Mononuclear cell (primary cell): ENCODE measurements around the gene PYCARD. TPM values are rescaled to one million over a fixed set of nuclear protein-coding genes. Genes with fewer than 3 reads are reported as not detected.
"Not testable (repeated sequence)": the region's sequence is repeated elsewhere in the genome, so short reads cannot be mapped to it uniquely, and the experiment has no call there.

Experiments used
- H3K27me3 ChIP-seq: 2 replicates; pipeline ENCODE4 v1.6.0; 2011; ENCODE audit warnings: low read length, control low read depth; ENCODE audit not compliant: insufficient read depth
- H3K4me1 ChIP-seq: 2 replicates; pipeline ENCODE4 v1.5.1; 2011; ENCODE audit warnings: mild to moderate bottlenecking, low read length, control low read depth; ENCODE audit not compliant: insufficient read depth
- H3K4me3 ChIP-seq: 2 replicates; pipeline ENCODE4 v1.5.1; 2011; ENCODE audit warnings: mild to moderate bottlenecking, low read length, moderate library complexity
- H3K9me3 ChIP-seq: 2 replicates; pipeline ENCODE4 v1.5.1; 2011; ENCODE audit warnings: low read depth, mild to moderate bottlenecking, control low read depth, low read length
- total RNA-seq: library from RNA; depleted of rRNA; stranded (reverse); fragments of >200 nt; gene quantifications from one replicate; pipeline ENCODE4 v1.2.3, GENCODE V29; 2012

PYCARD gene
- total RNA-seq, 1 donor, result 93.3 TPM

DNA sequence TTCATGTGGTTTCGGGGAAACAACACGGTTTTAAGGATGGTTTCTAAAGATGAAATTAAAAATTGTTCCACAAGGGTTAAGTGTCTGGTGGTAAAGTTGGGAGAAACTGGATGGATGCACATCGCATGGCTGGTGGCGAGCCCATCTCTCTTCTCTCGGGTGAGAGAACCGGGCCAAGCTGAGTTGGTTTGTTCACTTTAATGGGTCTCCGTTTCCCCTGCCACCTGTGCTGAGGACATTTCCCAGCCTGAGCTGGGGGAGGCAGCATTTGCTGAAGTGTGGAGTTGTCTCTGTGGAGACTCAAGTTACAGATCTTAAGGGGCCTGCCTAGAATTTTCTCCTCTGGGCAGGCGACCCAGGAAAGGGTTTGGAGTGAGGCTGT is 14.8 kb downstream of the PYCARD start:
- no peak overlapping the region for H3K4me3 ChIP-seq
- H3K9me3 ChIP-seq, result no peaks in the 10 kb centered on the region
- H3K4me1 ChIP-seq, result peaks cover 60% of the 10 kb centered on the region
- no peaks in the 10 kb centered on the region for H3K27me3 ChIP-seq

DNA sequence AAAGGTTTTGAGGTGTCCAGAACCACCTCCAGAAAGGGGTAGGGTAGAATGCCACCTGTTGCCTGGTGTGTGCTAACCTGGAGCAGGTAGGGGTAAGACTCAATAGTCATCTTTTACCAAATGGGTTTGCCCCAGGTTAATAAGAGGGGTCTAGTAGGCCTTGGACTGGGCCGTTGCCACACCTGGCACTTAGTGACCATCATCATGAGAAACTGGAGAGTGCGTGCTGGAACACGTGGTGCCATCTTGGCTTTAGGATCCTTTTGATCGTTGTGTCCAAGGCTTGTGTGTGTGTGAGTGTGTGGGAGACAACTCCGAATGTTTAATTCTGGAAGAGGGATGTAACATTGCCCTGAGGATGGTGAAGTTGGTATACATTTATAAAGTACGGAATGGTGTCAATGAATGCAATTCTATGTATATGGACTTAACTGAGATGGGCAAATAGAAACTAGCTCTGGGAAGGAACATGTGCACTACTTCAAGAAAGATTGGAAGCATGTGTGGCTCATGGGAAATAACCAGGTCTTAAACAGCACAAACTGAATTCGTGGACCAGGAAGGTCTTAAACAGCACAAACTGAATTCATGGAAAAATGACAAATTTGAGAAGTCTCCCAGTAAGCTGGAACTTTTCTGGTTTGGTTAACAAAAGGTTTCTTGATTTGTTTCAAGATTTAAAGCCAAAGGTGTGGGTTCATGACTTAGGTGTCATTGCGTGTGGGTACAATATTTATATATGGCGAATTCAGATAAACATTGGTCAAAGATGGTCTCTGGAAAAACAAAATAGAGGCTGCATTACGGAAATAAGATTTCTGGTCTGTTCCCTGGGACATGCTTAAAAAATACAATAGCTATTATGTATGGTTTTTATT is 15.4 kb downstream of the PYCARD start:
- Histone ChIP-seq H3K4me3 (no peak overlapping the region), H3K9me3 (no peaks in the 10 kb centered on the region), H3K4me1 (peaks cover 66% of the 10 kb centered on the region), H3K27me3 (no peaks in the 10 kb centered on the region)

DNA sequence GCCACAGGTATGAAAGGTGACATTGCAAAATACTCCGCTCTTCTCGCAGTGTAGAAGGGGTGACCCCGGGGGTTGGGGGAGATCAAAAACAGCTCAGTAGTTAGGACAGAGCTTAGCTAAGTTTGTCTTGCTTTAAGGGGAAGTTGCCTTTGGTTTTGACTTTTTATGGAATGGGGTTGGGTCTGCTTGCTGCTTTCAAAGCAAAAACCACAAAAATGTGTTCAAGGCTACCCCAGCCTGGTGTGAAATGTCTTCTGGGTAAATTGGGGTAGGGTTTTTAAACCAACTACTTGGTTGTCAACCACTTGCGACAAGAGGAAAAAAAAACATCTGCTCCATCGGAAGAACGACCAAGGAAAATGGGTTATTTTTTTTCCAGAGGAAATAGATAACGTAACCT is 16.4 kb downstream of the PYCARD start:
- Histone ChIP-seq H3K9me3 (no peaks in the 10 kb centered on the region), H3K27me3 (no peaks in the 10 kb centered on the region), H3K4me3 (no peak overlapping the region), H3K4me1 (peaks cover 76% of the 10 kb centered on the region)

DNA sequence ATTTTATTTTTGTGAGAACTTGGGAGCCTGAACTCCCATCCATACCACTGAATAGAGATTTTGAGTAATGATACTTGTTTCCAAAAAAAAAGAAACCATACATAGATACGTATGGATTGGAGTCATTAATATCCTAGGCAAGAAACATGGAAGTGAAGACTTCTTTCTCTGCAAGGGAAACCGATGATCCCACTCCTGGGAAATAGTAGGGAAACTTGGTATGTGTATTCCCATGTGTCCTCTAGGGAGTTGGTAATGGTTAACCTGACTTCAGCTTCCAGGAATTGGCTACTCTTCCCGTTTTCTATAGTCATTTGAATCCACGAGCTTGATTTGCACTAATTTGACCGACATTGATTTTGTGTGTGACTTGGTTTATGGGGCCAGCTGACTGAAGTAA is 17.2 kb downstream of the PYCARD start:
- H3K9me3 ChIP-seq, result no peaks in the 10 kb centered on the region
- H3K27me3 ChIP-seq, result no peaks in the 10 kb centered on the region
- no peak overlapping the region for H3K4me3 ChIP-seq
- peaks cover 78% of the 10 kb centered on the region for H3K4me1 ChIP-seq

DNA sequence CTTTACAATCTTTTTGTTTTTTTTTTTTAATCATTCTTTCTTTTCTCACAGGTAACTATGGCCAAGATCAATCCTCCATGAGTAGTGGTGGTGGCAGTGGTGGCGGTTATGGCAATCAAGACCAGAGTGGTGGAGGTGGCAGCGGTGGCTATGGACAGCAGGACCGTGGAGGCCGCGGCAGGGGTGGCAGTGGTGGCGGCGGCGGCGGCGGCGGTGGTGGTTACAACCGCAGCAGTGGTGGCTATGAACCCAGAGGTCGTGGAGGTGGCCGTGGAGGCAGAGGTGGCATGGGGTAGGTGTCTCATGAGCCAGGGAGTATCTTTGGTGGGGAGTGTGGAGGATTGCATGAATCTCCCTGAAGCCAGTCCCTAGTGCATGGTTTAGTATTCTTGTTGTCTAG is 17.7 kb downstream of the PYCARD start:
- peaks cover 77% of the 10 kb centered on the region for H3K4me1 ChIP-seq
- no peaks in the 10 kb centered on the region for H3K9me3 ChIP-seq
- no peaks in the 10 kb centered on the region for H3K27me3 ChIP-seq
- no peak overlapping the region for H3K4me3 ChIP-seq

DNA sequence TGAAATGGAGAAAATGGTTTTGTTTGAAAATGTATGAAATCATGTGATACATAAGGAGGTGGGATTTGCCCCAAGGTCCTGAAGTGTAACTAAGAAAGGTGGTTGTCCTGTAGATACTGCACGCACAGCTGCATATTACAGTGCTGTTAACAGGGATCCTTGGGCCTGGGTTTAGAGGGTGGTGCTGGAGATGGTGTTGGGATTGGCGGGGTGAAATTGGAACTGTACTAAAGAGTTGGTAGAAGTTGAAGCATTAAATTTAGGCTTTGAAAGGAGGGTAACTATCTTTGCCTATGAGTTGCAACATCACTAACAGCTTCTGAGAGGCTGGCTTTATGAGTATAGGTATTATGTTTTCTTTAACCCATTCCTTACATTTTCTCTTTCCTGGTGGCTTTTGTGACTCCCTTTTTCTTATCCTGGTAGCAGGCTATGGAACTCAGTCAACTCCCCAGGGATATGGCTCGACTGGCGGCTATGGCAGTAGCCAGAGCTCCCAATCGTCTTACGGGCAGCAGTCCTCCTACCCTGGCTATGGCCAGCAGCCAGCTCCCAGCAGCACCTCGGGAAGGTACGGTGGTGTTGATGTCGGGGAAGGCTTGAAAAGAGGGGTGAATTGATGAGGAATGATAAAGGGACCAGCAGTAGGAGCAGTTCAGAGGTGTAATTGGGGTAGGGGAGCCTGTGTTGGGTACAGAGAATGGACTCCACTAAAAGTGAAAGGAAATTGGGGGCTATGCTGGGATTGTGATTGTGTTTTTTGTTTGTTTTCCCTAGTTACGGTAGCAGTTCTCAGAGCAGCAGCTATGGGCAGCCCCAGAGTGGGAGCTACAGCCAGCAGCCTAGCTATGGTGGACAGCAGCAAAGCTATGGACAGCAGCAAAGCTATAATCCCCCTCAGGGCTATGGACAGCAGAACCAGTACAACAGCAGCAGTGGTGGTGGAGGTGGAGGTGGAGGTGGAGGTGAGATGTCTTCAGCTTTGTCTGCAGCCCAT is 18.8 kb downstream of the PYCARD start:
- Histone ChIP-seq H3K27me3 (no peaks in the 10 kb centered on the region), H3K4me3 (no peak overlapping the region), H3K9me3 (no peaks in the 10 kb centered on the region), H3K4me1 (peaks cover 77% of the 10 kb centered on the region)

DNA sequence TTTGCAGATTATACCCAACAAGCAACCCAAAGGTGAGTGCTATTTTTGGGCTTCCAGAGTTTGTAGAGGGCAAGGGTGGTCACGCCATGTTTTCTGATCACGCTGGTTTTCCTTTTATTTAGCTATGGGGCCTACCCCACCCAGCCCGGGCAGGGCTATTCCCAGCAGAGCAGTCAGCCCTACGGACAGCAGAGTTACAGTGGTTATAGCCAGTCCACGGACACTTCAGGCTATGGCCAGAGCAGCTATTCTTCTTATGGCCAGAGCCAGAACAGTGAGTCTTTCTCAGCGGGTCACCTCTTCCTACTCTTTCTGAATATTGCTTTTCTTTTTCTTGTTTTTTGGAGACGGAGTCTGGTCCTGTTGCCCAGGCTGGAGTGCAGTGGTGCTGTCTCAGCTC is 20.2 kb downstream of the PYCARD start:
- Histone ChIP-seq H3K27me3 (no peaks in the 10 kb centered on the region), H3K4me3 (peak overlapping the region; percentile 7), H3K9me3 (no peaks in the 10 kb centered on the region), H3K4me1 (peaks cover 81% of the 10 kb centered on the region)

DNA sequence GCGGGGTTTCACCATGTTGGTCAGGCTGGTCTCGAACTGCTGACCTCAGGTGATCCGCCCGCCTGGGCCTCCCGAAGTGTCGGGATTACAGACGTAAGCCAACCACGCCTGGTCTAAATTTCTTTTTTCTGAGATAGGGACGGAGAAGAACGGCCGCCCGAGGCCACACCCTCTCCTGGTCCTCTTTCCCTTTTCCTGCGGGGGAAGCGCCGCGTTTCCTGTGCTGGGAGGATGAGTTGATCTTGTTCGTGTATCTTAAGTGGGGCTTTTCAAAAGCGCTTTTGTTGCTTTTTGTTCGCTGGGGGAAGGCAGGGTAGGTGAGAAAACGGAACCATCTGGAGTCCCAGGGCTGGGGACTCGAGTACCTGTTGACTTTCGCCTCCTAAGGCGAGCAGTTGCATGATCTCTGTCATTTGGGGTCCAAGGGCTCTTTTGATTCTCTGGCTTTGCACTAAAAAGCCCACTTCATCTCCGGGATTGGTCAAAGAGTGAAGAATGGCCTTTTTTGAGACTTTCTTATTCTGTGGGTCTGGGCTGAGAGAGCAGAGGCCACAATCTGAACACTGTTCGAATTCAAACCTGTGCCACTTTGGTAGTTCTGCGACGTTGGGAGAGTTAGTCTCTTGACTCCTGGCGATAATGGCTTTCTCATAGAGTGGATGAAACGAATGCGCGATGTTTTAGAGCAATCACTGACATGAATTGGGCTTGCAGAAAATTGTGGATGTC is 21.3 kb downstream of the PYCARD start:
- H3K27me3 ChIP-seq, result no peaks in the 10 kb centered on the region
- H3K4me1 ChIP-seq, result peaks cover 82% of the 10 kb centered on the region
- H3K9me3 ChIP-seq, result no peaks in the 10 kb centered on the region
- peak overlapping the region; percentile 99 for H3K4me3 ChIP-seq

DNA sequence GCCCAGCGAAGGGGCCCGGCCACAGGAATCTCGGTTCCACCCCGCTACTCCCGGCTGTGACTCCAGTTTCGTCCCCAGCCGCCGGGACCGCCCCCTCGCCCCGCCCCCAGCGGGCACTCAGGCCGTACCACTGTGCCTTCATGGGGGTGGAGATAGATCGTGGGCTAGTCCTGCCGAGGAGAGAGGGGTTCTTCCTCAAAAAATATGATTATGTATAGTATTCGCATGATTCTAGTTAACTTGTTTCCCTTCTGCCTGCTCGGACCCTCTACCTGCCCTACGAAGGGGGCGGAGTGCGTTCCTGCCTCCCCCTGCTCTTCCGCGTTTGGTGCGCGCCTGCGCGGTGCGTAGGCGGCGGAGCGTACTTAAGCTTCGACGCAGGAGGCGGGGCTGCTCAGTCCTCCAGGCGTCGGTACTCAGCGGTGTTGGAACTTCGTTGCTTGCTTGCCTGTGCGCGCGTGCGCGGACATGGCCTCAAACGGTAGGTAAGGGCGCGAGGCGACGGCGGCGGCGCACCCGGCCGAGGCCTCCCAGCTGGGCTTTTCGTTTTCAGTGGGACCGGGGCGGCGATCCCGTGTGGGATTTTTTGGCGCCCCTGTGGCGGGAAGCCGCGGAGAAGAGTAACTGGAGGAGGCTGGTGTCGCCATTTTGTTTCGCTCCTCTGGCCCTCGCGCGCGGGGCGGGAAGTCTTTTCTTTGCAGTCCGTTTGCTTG is 22.7 kb downstream of the PYCARD start, which contains the start of gene FUS:
FUS (plus strand) TSS at position 393 of the 713 bp plus-strand sequence; CDS start at position 469, 76 bp downstream.
- H3K27me3 ChIP-seq, result no peaks in the 10 kb centered on the region
- H3K9me3 ChIP-seq, result no peaks in the 10 kb centered on the region
- peaks cover 69% of the 10 kb centered on the region for H3K4me1 ChIP-seq
- H3K4me3 ChIP-seq, result peak within 1 kb of the TSS; percentile 99

DNA sequence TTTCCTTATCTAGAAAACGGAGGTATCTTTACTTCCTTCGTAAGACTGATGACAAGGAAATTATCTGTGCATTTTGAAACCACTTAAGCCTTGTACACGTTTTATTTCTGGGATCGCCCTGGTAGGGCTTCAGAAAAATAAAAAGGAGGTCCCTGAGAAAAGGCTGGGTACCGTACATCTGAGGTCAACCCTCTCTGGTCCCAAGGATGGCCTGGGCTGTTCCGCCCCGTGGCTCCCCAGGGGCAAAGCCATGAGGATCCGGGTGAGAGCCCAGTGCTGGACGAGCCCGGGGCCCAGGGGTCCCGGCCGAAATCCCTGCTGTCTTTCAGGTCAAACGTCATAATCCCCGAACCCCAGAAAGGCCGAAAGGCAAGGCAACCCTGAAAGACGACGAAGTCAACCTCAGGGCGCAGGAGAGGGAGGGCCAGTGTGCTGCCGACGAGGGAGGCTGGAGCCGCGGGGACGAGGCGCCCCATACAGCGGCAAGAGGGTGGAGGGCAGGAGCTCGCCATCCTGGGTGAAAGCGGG is 23.3 kb downstream of the PYCARD start:
- Histone ChIP-seq H3K27me3 (no peaks in the 10 kb centered on the region), H3K4me1 (peaks cover 63% of the 10 kb centered on the region), H3K9me3 (no peaks in the 10 kb centered on the region), H3K4me3 (peak overlapping the region; percentile 99)

DNA sequence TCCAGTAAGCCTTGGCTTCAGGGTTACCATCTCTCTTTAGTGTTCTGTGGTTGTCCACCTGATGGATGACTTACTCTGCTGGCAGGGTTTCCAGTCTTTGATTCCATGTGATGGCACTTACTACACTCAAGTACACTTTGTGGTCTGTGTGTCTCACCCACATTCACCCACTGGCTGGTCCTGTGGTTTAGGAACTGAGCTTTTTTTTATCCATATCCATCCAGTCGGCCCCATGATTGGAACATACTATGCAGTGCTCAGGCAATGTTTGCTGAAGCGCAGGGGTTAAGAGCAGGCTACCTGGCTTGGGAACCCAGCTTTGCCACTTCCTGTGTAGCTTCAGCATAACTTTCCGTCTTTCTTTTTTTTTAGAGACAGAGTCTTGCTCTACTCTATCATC is 25.4 kb downstream of the PYCARD start:
- no peak overlapping the region for H3K4me3 ChIP-seq
- H3K27me3 ChIP-seq, result no peaks in the 10 kb centered on the region
- peaks cover 42% of the 10 kb centered on the region for H3K4me1 ChIP-seq
- no peaks in the 10 kb centered on the region for H3K9me3 ChIP-seq

DNA sequence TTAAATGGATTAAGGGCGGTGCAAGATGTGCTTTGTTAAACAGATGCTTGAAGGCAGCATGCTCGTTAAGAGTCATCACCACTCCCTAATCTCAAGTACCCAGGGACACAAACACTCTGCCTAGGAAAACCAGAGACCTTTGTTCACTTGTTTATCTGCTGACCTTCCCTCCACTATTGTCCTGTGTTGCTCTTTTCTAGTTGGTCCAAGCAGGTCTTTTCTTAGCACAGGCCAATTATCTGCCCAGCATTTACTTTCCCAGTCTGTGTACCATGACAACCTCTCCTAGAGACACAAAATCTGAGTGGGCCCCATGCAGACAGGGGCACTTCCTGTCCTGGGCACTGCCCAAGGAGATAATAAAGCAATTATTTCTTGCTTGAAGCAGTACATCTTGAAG is 32.5 kb downstream of the PYCARD start:
- not testable (repeated sequence) for H3K4me1 ChIP-seq, H3K27me3 ChIP-seq, H3K4me3 ChIP-seq, H3K9me3 ChIP-seq

DNA sequence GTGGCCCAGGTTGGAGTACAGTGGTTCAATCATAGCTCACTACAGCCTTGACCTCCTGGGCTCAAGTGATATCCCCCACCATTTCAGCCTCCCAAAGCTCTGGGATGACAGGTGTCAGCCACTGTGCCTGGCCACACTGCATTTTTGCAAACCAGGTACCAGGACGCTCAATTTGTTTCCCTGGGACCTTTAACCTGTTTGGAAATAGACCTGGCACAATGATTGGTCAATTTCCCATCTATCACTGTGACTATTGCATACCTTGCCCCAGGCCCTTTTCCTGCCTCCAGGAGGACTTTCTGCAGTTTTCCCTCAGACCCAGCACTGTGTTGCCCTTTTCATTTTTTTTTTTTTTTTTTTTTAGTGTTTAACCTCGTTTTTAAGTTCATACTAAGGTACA is 33.7 kb downstream of the PYCARD start:
- H3K4me1 ChIP-seq, result no peaks in the 10 kb centered on the region

DNA sequence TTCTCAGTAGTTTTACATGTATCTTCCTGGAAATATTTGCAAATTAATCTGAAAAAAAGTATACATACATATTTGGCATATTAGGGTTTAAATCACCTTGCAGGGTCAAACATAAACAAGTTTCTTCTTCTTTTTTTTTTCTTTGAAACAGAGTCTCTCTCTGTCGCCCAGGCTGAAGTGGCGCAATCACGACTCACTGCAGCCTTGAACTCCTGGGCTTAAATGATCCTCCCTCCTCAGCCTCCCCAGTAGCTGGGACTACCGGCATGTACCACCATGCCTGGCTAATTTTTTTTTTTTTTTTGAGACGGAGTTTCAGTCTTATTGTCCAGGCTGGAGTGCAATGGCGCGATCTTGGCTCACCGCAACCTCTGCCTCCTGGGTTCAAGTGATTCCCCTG is 35.2 kb downstream of the PYCARD start:
- no peaks in the 10 kb centered on the region for H3K9me3 ChIP-seq
- no peaks in the 10 kb centered on the region for H3K4me1 ChIP-seq

More for the DNA sequence above, 33.7 kb downstream of the PYCARD start:
- no peaks in the 10 kb centered on the region for H3K27me3 ChIP-seq
- no peaks in the 10 kb centered on the region for H3K9me3 ChIP-seq
- no peak overlapping the region for H3K4me3 ChIP-seq

More for the DNA sequence above, 35.2 kb downstream of the PYCARD start:
- H3K27me3 ChIP-seq, result no peaks in the 10 kb centered on the region
- no peak overlapping the region for H3K4me3 ChIP-seq
